NCI-H1048 (cell line): ENCODE results near the gene ERBB4.

Source experiments
- DNase-seq: peaks from one replicate; lab custom pipeline; 2025; lab: John Stamatoyannopoulos, UW

ERBB4 gene

DNA sequence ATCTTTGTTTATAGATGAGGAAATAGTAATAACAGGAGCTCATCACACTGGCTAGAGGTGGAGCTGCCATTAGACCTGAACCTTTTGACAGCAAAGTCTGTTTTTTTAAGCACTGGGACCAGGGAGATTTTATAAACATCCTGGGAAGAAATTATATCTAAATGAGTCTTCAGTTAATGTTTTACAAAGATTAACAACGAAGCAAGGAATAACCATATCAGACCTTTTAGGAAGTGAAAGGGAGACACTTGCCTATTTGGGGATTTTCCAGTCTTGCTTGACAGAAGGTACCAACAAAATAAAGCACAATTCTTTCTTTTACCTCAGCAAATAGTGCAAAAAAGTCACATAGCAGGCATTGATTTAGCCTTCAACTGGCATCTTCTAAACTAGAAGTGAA is 1205.2 kb downstream of the ERBB4 start:
- no peak for DNase-seq

- no peak for DNase-seq
Observed at GRCh38 chr2:211331736-211332135, 1206.9 kb downstream of the ERBB4 start.

DNA sequence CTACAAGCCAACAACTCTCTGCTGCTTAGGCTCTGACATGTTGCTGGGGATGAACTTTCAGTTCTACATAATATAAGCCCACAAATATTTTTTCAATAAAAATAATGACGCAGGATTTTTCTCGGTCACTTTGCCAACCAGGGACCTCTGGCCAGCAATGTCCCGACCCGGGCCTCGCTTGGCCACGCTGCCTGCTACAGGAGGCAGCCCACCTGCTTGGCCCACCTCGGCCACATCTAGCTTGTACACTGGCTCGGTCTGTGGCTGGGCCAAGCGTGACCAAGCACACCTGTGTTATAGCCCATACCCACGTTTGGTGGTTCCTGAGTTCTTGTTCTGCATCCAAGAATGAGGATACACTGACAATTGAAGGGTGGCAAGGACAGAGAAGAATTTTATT is 1208.7 kb downstream of the ERBB4 start:
- no peak for DNase-seq

DNA sequence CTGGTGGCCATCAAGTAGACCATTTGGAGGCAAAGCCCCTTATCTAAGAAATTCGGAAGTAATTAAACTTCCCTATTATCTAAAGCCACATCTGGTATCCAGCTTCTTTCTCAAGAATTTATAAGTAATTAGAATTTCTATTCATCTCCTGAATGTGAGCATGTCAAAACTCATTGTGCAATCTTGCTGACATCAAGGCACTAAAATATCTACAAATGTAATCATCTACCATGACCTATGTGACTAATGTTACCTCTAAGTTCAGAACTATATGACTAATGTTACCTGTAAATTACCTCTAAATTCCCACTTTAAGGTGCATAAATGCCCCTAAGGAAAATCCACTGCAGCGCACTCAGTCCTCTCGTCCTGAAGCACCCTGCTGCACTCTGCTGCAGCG is 1209.2 kb downstream of the ERBB4 start:
- no peak for DNase-seq

DNA sequence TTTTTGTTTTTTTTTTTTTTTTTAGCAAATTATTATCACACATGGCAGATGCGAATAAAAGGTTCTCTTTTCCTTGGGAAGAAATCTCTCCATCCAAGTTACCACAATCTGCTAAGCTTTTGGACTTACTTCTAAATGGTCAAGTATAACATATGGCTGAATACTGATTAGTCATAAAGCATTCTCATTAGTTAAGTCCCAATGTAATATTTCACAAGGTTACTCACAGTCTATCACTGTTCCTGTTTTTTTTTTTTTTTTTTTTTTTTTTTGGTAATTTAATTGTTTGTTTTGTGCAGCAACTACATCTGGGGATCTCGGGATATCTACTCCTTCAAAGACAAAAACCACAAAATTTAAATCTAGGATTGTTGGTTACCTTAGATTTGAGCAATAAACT is 1210.5 kb downstream of the ERBB4 start:
- DNase-seq, result no peak
